HCT116 (cell line): ENCODE measurements around the gene TUT1.

Source experiments
- EZH2 ChIP-seq: fragments of 200-600 bp; sonication (generic); IDR thresholded peaks from 2 replicates; pipeline ENCODE4 v1.6.1; 2017; ENCODE audit warnings: antibody characterized with exemption, mixed run types
- JUND ChIP-seq: IDR thresholded peaks from 2 replicates; pipeline ENCODE4 v1.6.1; 2012
- POLR2A ChIP-seq: IDR thresholded peaks from 2 replicates; pipeline ENCODE4 v1.7.0; 2011; ENCODE audit warnings: borderline replicate concordance; ENCODE audit not compliant: insufficient read depth, insufficient read length; ENCODE audit errors: extremely low read depth
- POLR2AphosphoS5 ChIP-seq: IDR thresholded peaks from 2 replicates; pipeline ENCODE4 v1.6.1; 2011; ENCODE audit warnings: mild to moderate bottlenecking, low read depth, low read length, moderate library complexity
- RAD21 ChIP-seq: IDR thresholded peaks from 2 replicates; pipeline ENCODE4 v1.6.1; 2012; ENCODE audit warnings: low read depth, mild to moderate bottlenecking
- ZNF274 ChIP-seq: fragments of 200-500 bp; sonication (Bioruptor generic); IDR thresholded peaks from 2 replicates; pipeline ENCODE4 v1.6.1; 2014; ENCODE audit warnings: mild to moderate bottlenecking, low read depth, low read length, inconsistent platforms
- TF ChIP-seq, protein P1 (sequence below), 3 experiments: fragments of 200-600 bp in 1 of 3; sonication (generic) in 1 of 3; IDR thresholded peaks in 2 of 3; conservative IDR thresholded peaks in 1 of 3; 2 replicates each; pipeline ENCODE4 v1.5.1; 2012 to 2017; ENCODE audit warnings: low read depth in 2 of 3, low read length in 2 of 3, antibody characterized with exemption in 1 of 3, borderline replicate concordance in 1 of 3, control low read depth in 1 of 3, mild to moderate bottlenecking in 1 of 3, mixed read lengths in 1 of 3, mixed run types in 1 of 3, moderate library complexity in 1 of 3; ENCODE audit not compliant: insufficient read depth in 1 of 3
- TF ChIP-seq, protein P2 (sequence below): IDR thresholded peaks from 2 replicates; pipeline ENCODE4 v1.6.1; 2012
- TF ChIP-seq, protein P3 (sequence below): IDR thresholded peaks from 2 replicates; pipeline ENCODE4 v1.6.1; 2012
- TF ChIP-seq, protein P4 (sequence below): IDR thresholded peaks from 2 replicates; pipeline ENCODE4 v1.6.1; 2012; ENCODE audit warnings: low read depth
- TF ChIP-seq, protein P5 (sequence below): IDR thresholded peaks from 2 replicates; pipeline ENCODE4 v1.6.1; 2011; ENCODE audit warnings: mild to moderate bottlenecking, low read length, moderate library complexity; ENCODE audit not compliant: insufficient replicate concordance; ENCODE audit errors: extremely low read depth

DNA sequence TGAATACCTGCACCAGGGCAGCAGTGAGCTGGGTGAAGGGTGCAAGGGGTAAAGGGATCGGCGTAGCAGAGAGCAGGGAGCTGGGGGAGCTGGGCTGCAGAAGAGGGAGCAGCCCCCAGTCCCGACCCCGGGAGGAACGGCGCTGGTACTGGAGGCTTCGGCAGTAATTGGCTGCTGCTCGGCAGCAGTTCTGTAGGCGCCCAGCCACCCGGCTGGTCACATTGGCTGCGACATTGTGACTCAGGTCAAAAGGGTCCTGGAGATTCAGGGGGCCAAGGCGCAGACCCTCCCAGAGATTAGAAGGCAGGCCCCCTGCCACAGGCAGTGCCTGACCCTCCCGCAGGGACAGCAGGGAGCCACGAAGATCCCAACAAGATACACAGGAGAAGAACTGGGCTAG lies 15.5 kb downstream of the TUT1 start:
- TF ChIP-seq EZH2: no peak
- TF ChIP-seq, protein P1, sequence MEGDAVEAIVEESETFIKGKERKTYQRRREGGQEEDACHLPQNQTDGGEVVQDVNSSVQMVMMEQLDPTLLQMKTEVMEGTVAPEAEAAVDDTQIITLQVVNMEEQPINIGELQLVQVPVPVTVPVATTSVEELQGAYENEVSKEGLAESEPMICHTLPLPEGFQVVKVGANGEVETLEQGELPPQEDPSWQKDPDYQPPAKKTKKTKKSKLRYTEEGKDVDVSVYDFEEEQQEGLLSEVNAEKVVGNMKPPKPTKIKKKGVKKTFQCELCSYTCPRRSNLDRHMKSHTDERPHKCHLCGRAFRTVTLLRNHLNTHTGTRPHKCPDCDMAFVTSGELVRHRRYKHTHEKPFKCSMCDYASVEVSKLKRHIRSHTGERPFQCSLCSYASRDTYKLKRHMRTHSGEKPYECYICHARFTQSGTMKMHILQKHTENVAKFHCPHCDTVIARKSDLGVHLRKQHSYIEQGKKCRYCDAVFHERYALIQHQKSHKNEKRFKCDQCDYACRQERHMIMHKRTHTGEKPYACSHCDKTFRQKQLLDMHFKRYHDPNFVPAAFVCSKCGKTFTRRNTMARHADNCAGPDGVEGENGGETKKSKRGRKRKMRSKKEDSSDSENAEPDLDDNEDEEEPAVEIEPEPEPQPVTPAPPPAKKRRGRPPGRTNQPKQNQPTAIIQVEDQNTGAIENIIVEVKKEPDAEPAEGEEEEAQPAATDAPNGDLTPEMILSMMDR (IDR thresholded peaks at IDR 0.05 in 2 of 3, conservative IDR thresholded peaks at IDR 0.05 in 1 of 3; ENCODE audit: borderline replicate concordance in 1 of 3, insufficient read depth in 1 of 3, low read depth in 2 of 3, low read length in 2 of 3): no peak
- TF ChIP-seq, protein P2, sequence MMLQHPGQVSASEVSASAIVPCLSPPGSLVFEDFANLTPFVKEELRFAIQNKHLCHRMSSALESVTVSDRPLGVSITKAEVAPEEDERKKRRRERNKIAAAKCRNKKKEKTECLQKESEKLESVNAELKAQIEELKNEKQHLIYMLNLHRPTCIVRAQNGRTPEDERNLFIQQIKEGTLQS: no peak
- TF ChIP-seq RAD21: no peak
- no peak for TF ChIP-seq JUND
- TF ChIP-seq, protein P3, sequence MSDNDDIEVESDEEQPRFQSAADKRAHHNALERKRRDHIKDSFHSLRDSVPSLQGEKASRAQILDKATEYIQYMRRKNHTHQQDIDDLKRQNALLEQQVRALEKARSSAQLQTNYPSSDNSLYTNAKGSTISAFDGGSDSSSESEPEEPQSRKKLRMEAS: no peak
- TF ChIP-seq ZNF274: no peak
- no peak for TF ChIP-seq POLR2A
- no peak for TF ChIP-seq POLR2AphosphoS5
- TF ChIP-seq, protein P4, sequence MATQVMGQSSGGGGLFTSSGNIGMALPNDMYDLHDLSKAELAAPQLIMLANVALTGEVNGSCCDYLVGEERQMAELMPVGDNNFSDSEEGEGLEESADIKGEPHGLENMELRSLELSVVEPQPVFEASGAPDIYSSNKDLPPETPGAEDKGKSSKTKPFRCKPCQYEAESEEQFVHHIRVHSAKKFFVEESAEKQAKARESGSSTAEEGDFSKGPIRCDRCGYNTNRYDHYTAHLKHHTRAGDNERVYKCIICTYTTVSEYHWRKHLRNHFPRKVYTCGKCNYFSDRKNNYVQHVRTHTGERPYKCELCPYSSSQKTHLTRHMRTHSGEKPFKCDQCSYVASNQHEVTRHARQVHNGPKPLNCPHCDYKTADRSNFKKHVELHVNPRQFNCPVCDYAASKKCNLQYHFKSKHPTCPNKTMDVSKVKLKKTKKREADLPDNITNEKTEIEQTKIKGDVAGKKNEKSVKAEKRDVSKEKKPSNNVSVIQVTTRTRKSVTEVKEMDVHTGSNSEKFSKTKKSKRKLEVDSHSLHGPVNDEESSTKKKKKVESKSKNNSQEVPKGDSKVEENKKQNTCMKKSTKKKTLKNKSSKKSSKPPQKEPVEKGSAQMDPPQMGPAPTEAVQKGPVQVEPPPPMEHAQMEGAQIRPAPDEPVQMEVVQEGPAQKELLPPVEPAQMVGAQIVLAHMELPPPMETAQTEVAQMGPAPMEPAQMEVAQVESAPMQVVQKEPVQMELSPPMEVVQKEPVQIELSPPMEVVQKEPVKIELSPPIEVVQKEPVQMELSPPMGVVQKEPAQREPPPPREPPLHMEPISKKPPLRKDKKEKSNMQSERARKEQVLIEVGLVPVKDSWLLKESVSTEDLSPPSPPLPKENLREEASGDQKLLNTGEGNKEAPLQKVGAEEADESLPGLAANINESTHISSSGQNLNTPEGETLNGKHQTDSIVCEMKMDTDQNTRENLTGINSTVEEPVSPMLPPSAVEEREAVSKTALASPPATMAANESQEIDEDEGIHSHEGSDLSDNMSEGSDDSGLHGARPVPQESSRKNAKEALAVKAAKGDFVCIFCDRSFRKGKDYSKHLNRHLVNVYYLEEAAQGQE: no peak
- TF ChIP-seq, protein P5, sequence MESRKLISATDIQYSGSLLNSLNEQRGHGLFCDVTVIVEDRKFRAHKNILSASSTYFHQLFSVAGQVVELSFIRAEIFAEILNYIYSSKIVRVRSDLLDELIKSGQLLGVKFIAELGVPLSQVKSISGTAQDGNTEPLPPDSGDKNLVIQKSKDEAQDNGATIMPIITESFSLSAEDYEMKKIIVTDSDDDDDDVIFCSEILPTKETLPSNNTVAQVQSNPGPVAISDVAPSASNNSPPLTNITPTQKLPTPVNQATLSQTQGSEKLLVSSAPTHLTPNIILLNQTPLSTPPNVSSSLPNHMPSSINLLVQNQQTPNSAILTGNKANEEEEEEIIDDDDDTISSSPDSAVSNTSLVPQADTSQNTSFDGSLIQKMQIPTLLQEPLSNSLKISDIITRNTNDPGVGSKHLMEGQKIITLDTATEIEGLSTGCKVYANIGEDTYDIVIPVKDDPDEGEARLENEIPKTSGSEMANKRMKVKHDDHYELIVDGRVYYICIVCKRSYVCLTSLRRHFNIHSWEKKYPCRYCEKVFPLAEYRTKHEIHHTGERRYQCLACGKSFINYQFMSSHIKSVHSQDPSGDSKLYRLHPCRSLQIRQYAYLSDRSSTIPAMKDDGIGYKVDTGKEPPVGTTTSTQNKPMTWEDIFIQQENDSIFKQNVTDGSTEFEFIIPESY: no peak
